Measurements from ENCODE around the gene CDH8.

Gene CDH8

GRCh38 chr16:62036101-62036801 is at the start of gene CDH8:
TSS of gene CDH8 (minus strand) at chr16:62036438. CDS start at chr16:62021403, 15,035 bp downstream.
- Histone ChIP-seq H3K9me3 (ENCODE audit: control insufficient read depth, insufficient read depth, low read length) (no peaks in the 10 kb centered on the region), H3K9ac (ENCODE audit: low read depth, low read length) (peak within 1 kb of the TSS; percentile 67; the same call in 1 of the 2 replicates)

GRCh38 chr16:62079236-62079635 is 43.0 kb upstream of the CDH8 start:
- no peaks in the 10 kb centered on the region for H3K9me3 ChIP-seq (ENCODE audit: control insufficient read depth, insufficient read depth, low read length)
- no peaks in the 10 kb centered on the region for H3K4me1 ChIP-seq (ENCODE audit: insufficient read depth, low read length)
- H3K36me3 ChIP-seq (ENCODE audit: insufficient read depth, low read length): no peaks in the 10 kb centered on the region
- H3K9ac ChIP-seq (ENCODE audit: low read depth, low read length): no peak overlapping the region

More at GRCh38 chr16:62036101-62036801, at the start of gene CDH8:
- no peaks in the 10 kb centered on the region for H3K36me3 ChIP-seq (ENCODE audit: insufficient read depth, low read length)
- H3K4me1 ChIP-seq (ENCODE audit: insufficient read depth, low read length): peaks cover 27% of the 10 kb centered on the region

DNA sequence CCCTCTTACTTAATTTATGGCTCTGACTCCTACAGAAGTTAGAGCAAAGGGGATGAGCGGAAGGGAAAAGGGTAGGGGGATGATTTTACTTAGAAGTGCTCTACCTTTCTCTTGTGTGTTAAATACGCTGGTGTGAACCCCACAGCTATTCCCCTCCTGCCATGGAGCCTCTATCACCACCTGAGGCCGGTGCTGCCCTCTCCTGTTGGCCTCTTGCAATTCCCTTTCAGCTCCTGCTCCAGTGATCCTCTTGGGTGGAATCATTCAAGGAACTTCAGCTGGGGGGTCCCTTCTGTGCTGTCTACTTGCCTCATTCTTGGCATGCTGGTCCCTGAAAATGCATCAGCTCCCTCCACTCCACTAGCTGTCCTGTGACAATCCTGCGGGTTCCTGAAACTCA is 41.8 kb upstream of the CDH8 start:
- Histone ChIP-seq H3K9ac (ENCODE audit: low read depth, low read length) (no peak overlapping the region), H3K4me1 (ENCODE audit: insufficient read depth, low read length) (no peaks in the 10 kb centered on the region), H3K9me3 (ENCODE audit: control insufficient read depth, insufficient read depth, low read length) (no peaks in the 10 kb centered on the region), H3K36me3 (ENCODE audit: insufficient read depth, low read length) (no peaks in the 10 kb centered on the region)

GRCh38 chr16:62076886-62077285 is 40.6 kb upstream of the CDH8 start:
- H3K9me3 ChIP-seq (ENCODE audit: control insufficient read depth, insufficient read depth, low read length): no peaks in the 10 kb centered on the region
- H3K9ac ChIP-seq (ENCODE audit: low read depth, low read length): no peak overlapping the region
- H3K36me3 ChIP-seq (ENCODE audit: insufficient read depth, low read length): no peaks in the 10 kb centered on the region
- H3K4me1 ChIP-seq (ENCODE audit: insufficient read depth, low read length): no peaks in the 10 kb centered on the region

- H3K36me3 ChIP-seq (ENCODE audit: insufficient read depth, low read length): no peaks in the 10 kb centered on the region
These were observed 32.5 kb upstream of the CDH8 start for GRCh38 chr16:62068747-62069146.

GRCh38 chr16:62067981-62068380 is 31.7 kb upstream of the CDH8 start:
- Histone ChIP-seq H3K36me3 (ENCODE audit: insufficient read depth, low read length) (no peaks in the 10 kb centered on the region), H3K4me1 (ENCODE audit: insufficient read depth, low read length) (peaks cover 4% of the 10 kb centered on the region; the same call in 1 of the 2 replicates), H3K9ac (ENCODE audit: low read depth, low read length) (no peak overlapping the region), H3K9me3 (ENCODE audit: control insufficient read depth, insufficient read depth, low read length) (no peaks in the 10 kb centered on the region)

More at GRCh38 chr16:62068747-62069146, 32.5 kb upstream of the CDH8 start:
- H3K4me1 ChIP-seq (ENCODE audit: insufficient read depth, low read length): peaks cover 4% of the 10 kb centered on the region; the same call in 1 of the 2 replicates
- no peak overlapping the region for H3K9ac ChIP-seq (ENCODE audit: low read depth, low read length)
- H3K9me3 ChIP-seq (ENCODE audit: control insufficient read depth, insufficient read depth, low read length): no peaks in the 10 kb centered on the region

DNA sequence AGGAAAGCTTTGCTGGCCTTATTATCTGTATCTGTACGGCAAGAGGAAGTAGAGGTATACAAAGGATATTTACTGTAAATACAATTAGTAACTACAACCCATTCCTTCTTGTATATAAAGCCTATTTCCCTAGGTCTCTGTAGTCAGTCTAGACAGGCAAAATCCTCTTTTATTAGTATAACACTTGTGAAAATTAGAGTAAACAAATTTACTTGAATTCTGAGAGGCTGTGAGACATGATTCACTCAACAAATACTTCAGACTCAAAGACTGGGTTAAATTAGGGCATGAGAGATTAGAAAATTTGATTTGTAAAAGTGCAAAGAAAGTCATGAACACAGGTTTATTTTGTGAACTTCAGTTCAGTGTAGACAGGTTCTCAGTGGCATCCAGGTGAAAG is 30.9 kb upstream of the CDH8 start:
- Histone ChIP-seq H3K4me1 (ENCODE audit: insufficient read depth, low read length) (peaks cover 4% of the 10 kb centered on the region; the same call in 1 of the 2 replicates), H3K36me3 (ENCODE audit: insufficient read depth, low read length) (no peaks in the 10 kb centered on the region), H3K9ac (ENCODE audit: low read depth, low read length) (no peak overlapping the region), H3K9me3 (ENCODE audit: control insufficient read depth, insufficient read depth, low read length) (no peaks in the 10 kb centered on the region)

DNA sequence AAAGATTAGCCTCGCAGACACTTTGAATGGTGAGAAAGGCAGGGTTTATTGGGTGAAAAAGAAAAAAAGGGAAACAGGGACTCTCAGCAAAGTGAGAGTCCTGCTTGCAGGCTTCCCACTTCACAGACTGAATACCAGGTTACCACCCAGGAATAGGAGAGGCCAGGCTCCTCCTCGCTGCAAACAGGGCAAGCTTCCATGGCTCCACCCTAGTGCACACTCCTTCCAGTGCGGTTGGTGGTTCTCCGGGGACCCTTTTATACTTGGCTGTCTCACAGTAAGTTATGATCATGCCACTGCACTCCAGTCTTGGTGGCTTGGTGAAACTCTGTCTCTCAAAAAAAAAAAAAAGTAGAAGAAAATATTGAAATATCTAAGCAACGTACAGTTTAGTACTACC is 30.5 kb upstream of the CDH8 start:
- Histone ChIP-seq H3K36me3 (ENCODE audit: insufficient read depth, low read length) (no peaks in the 10 kb centered on the region), H3K9ac (ENCODE audit: low read depth, low read length) (no peak overlapping the region), H3K9me3 (ENCODE audit: control insufficient read depth, insufficient read depth, low read length) (no peaks in the 10 kb centered on the region), H3K4me1 (ENCODE audit: insufficient read depth, low read length) (peaks cover 4% of the 10 kb centered on the region; the same call in 1 of the 2 replicates)

DNA sequence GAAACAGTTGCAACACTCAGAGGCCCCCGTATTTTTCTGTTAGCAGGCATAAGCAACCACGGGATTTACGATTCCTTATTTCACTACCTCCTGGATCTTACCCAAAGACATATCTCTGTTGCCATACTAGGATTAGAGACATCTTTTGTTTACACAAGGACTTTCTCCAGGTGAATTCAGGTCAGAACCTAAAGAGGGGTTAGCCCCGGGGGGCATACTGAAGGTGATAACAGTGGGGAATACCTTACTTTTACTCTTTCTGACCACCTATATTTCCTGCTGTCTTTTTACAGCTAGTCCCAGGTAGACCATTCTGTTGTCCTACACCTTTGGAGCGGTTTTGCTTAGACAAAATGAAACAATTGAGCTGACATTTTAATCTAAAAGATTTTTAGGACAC is 27.9 kb upstream of the CDH8 start:
- Histone ChIP-seq H3K9ac (ENCODE audit: low read depth, low read length) (no peak overlapping the region), H3K4me1 (ENCODE audit: insufficient read depth, low read length) (no peaks in the 10 kb centered on the region), H3K36me3 (ENCODE audit: insufficient read depth, low read length) (no peaks in the 10 kb centered on the region), H3K9me3 (ENCODE audit: control insufficient read depth, insufficient read depth, low read length) (no peaks in the 10 kb centered on the region)

DNA sequence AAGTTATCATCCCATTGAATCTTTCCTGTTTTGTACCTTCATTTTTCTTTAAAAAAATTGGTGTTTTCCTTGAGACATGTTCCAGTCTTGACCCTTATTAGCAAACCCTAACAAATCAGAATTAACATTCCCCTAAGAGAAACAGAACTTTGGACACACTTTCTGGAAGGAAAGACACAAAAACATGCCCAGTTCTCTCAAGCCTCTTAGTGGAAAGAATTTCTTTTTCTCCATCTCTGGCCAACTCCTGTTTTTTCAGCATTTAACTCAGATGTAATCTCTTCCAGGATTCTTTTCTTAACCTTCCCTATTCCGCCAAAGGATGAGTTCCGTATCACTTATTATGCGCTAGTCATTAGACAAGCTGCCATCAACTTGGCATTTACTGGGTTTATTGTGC is 23.9 kb upstream of the CDH8 start:
- peaks cover 7% of the 10 kb centered on the region for H3K4me1 ChIP-seq (ENCODE audit: insufficient read depth, low read length)
- H3K9ac ChIP-seq (ENCODE audit: low read depth, low read length): no peak overlapping the region
- H3K9me3 ChIP-seq (ENCODE audit: control insufficient read depth, insufficient read depth, low read length): no peaks in the 10 kb centered on the region
- no peaks in the 10 kb centered on the region for H3K36me3 ChIP-seq (ENCODE audit: insufficient read depth, low read length)

GRCh38 chr16:62059527-62059926 is 23.3 kb upstream of the CDH8 start:
- Histone ChIP-seq H3K9me3 (ENCODE audit: control insufficient read depth, insufficient read depth, low read length) (no peaks in the 10 kb centered on the region), H3K4me1 (ENCODE audit: insufficient read depth, low read length) (peaks cover 7% of the 10 kb centered on the region), H3K9ac (ENCODE audit: low read depth, low read length) (no peak overlapping the region), H3K36me3 (ENCODE audit: insufficient read depth, low read length) (no peaks in the 10 kb centered on the region)

- no peaks in the 10 kb centered on the region for H3K9me3 ChIP-seq (ENCODE audit: control insufficient read depth, insufficient read depth, low read length)
- no peaks in the 10 kb centered on the region for H3K36me3 ChIP-seq (ENCODE audit: insufficient read depth, low read length)
- H3K4me1 ChIP-seq (ENCODE audit: insufficient read depth, low read length): peaks cover 7% of the 10 kb centered on the region
- H3K9ac ChIP-seq (ENCODE audit: low read depth, low read length): no peak overlapping the region
These were observed 22.2 kb upstream of the CDH8 start for GRCh38 chr16:62058412-62058811.

DNA sequence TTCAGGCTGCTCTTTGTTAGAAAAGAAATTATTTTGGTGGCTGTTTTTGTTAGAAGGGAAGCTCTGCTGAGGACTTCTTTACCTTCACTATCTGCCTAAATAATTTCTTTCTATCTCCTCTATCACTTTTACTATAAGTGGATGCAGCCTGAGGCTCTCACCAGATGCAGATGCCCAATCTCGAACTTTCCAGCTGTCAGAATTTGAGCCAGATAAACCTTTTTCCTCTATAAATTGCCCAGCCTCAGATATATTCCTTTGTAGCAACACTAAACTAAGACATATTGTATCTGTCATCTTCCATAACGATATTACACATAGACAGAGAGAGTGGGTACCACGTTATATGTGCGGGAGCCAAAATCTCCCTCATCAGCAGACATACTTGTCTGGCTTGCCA is 15.7 kb upstream of the CDH8 start:
- Histone ChIP-seq H3K36me3 (ENCODE audit: insufficient read depth, low read length) (no peaks in the 10 kb centered on the region), H3K9ac (ENCODE audit: low read depth, low read length) (no peak overlapping the region), H3K9me3 (ENCODE audit: control insufficient read depth, insufficient read depth, low read length) (no peaks in the 10 kb centered on the region), H3K4me1 (ENCODE audit: insufficient read depth, low read length) (no peaks in the 10 kb centered on the region; the same call in 1 of the 2 replicates)

- Histone ChIP-seq H3K4me1 (ENCODE audit: insufficient read depth, low read length) (no peaks in the 10 kb centered on the region; the same call in 1 of the 2 replicates), H3K9ac (ENCODE audit: low read depth, low read length) (no peak overlapping the region), H3K36me3 (ENCODE audit: insufficient read depth, low read length) (no peaks in the 10 kb centered on the region), H3K9me3 (ENCODE audit: control insufficient read depth, insufficient read depth, low read length) (no peaks in the 10 kb centered on the region)
These were observed 14.6 kb upstream of the CDH8 start for GRCh38 chr16:62050793-62051192.

DNA sequence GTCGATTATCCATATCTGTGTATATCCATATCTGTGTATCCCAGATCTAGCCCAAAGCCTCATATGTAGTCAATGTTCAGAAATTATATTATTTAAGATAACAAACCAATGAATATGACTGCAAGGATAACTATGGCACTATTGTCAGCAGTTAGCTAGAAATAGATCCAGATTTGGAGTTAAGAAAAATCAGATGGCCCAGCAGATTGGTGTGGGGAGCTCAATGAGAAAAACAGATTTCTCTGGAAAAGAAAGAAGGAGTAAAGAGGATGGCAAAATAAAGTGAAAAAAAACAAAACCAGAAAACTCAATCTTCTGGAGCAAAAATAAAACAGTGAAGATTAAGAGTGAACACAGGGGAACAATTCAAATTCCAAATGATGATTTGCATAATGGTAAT is 10.6 kb upstream of the CDH8 start:
- no peaks in the 10 kb centered on the region for H3K9me3 ChIP-seq (ENCODE audit: control insufficient read depth, insufficient read depth, low read length)
- H3K36me3 ChIP-seq (ENCODE audit: insufficient read depth, low read length): no peaks in the 10 kb centered on the region
- H3K4me1 ChIP-seq (ENCODE audit: insufficient read depth, low read length): no peaks in the 10 kb centered on the region
- no peak overlapping the region for H3K9ac ChIP-seq (ENCODE audit: low read depth, low read length)

Data from ES-I3 (cell line).